Right lung (tissue), 5 donors: Measurements from ENCODE around the gene CXXC5. TPM values are rescaled to one million over a fixed set of nuclear protein-coding genes. Genes with fewer than 3 reads are reported as not detected.

Experiments used
- DNase-seq, 2 donors: peaks; one replicate each; pipeline ENCODE4 v3.0.0-alpha.2; 2013
- polyA plus RNA-seq, 5 donors: library from polyadenylated mRNA; unstranded; fragments of 120-200 nt; gene quantifications; one replicate each; pipeline versions ENCODE4 v1.2.1 to v1.2.3, GENCODE V29; 2013; ENCODE audit warnings: inconsistent platforms in 1 of 5, low replicate concordance in 1 of 5; ENCODE audit not compliant: insufficient read length in 5 of 5, insufficient read depth in 1 of 5

The CXXC5 gene
- polyA plus RNA-seq, 5 donors = 35.7 to 48.0 (median 40.1) TPM

DNA sequence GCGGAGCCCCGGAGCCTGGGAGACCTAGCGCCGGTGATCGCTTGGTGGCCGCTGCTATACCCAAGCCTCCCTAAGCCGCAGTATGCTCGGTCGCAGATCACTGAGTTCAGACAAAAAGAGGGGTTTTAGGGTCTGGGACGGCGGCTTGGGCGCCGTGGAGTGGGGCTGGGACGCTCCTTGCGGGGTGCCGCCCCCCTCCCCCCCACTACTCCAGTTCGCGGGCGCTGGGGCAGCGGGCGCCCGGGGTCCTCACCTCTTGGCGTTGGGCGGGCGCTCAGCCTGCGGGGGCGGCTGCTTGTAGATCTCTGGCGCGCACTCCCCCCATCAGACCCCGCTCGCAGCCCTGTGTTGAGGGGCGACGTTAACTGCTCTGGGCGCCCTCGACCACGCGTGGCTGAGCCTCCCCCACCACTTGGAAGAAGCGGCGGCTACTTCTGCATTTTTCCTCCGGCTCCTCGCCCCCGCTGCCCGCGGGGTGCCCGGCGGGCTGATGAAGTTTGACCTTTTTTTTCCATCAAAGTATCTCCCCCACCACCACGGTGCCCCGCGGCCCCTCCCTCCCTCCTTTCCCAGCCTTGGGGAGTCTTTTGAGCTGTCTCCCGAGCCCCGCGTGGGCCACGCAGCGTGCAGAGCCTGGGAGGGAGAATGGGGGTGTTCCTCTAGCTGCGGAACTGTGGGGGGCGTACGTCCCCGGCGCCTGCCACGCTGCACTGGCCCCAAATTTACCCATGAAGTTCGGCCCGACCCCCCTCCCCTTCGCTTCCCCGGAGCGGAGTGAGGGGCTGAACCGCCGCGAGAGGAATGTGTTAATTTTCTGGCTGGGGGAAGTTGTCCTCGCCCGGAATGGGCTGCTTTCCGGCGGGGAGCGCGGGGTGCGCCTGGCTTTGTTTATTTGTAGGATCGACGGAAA, 1.2 kb downstream of the CXXC5 start:
- no peak for DNase-seq

DNA sequence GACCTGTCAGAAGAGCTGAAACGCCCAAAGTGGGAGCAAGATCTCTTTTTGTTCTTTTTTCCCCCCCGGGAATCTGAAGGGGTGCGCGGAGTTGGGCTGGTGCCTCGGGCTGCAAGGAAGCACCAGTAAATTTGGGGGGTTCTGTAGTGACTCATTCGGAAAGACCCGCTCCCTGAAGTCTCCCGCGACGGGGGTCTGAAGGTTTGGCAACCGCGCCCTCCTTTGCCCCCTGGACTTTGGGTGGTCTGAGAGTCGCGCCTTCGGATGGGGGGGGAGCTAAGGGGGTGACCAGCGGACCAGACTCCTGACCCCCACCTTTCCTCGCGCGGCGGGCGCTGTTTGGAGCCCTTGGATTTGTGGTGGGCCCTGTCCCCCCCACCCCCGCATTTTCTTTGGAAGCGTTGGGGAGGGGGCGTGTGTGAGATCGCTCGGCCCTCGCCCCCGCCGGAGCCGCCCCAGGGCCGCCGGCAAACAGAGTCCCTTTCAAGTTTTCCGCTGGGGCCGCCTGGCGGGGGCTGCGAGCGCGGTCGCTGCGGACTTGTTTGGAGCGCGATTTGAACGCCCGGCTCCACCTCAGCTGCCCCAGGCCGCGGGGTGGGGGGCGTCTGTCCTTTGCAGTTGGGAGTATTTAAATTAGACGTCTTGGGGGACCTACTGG, 2.0 kb downstream of the CXXC5 start:
- DNase-seq = no peak

DNA sequence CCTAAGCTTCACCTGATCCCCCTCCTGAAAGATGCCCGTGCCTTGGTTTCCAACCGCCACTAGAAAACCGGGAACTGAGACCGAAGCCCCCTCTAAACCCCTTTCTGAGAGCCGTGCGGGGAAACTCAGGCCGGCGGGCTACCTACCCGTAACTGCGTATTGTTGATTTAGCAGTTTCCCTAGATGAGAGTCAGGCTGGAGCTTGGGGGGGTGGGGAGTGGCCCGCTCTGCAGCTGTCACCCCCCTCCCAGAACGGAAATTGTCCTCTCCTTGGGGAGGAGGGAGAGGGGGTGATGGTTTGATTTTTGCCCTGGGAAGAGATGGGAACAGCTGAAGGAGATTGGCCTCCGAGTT, 2.5 kb downstream of the CXXC5 start:
- no peak for DNase-seq

DNA sequence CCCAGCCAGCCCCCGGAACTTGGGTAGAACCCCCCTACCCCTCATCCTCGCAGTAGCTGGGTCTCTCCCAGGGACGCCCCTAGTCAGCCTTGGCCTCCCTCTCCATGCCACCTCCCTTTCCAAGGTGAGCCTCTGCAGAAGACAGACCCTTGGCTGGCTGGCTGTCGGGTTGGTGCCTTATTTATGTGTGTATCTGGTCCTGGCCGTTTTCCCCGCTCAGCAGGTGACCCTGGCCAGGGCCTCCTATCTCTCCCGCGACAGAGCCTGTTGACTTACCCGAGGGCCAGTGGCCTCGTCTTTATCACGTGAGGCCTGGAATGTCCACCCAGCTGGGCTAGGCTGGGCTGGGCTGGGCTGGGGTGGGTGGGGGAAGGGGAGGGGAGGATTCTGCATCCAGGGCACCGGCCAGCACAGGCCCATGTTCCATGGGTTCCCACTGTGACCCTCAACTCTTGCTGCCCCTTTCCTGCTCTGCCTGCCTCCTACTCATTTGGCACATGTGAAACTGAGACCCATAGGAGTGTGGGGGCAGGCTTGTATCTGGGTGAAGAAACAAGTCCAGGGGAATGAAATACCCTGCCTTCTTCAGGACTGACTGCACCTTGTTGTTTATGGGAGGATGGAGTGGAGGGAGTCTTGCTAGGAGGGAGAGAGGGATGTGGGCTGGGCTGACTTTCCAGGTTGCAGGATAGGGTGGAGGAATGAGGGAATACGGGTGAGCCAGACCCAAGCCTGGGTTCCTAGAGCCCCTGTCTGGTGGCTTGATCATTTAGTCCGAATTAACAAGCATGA, 3.1 kb downstream of the CXXC5 start:
- DNase-seq = no peak

GRCh38 chr5:139651853-139652787, 4.0 kb downstream of the CXXC5 start:
- no peak for DNase-seq

- DNase-seq = no peak
Observed at GRCh38 chr5:139652788-139653241, 4.7 kb downstream of the CXXC5 start.

DNA sequence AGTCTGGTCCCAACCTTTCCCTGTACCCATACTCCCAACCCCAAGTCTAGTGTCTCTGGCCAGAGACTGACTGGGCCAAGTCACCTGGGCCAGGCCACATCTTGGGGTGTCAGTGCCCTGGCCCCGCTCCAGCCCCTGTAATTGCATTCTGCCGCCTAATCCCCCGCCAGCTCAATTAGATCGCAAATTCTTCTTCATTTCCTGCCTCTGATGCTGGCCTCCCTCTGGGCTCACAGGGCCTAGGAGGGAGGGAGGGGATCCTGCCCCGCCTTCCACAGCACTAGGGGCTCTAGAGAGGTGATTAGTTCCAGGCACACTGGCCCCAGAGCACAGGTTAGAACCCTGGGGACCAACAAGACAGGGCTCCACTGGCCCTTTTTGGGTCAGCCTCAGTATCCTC, 5.5 kb downstream of the CXXC5 start:
- DNase-seq = no peak

GRCh38 chr5:139654464-139654863, 6.3 kb downstream of the CXXC5 start:
- no peak for DNase-seq

DNA sequence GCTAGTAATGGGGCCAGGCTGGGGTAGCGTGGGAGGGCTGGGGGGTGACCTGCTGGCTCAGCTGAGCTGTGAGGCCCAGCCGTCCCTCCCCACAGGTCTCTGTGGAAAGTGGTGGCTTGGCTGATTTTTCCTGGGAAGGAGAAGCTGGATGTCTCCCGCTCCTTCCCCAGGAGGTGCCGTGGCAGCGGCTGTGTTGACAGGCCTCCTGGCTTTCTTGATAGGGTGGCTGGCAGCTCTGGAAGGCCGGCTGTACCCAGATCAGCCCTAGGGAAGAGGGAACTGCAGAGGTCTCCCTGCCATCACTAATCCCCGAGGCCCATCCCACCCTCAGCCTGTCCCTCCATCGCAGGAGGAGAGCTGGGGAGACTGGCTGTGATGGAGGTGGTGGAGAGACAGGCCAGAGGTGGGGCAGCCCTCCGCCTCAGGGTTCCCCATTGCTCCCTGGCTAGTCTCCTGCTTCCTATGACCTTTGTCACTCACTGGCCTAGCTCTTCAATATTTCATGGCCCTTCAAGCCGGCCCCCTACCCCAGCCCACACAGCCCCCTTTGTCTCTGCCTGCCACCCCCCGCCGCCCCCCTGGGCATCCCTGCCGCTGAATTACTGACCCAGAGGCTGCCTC, 6.8 kb downstream of the CXXC5 start:
- no peak for DNase-seq

DNA sequence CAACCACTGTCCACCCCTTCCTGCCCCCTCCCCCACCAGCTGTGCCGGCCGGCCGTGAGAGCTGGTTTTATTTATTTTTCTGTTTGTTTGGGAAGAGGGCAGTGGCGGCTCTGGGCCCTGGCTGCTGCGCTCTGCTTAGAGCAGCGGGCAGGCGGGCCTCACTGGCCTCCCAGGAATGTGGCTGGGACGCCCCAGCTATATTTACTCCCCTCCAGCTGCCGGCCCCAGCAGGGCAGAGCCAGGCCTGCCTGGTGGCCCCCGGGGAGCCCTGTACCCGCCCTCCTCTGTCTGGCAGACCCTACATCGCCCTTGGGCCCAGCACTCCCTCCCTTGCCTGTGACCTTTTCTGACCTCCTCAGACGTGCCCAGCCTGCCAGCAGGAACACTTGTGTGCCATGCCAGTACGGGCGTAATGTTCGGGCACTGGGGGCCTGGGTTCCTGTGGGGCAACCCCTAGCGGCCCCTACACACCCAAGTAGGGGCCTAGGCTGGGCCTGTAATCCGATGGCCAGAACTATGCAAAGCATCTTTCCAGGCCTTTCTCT, 7.7 kb downstream of the CXXC5 start:
- DNase-seq = peak in 1 of 2 donors; percentile 60

- DNase-seq = no peak
Observed at GRCh38 chr5:139657363-139658321, 9.5 kb downstream of the CXXC5 start.

GRCh38 chr5:139658501-139658927, 10.4 kb downstream of the CXXC5 start:
- DNase-seq = no peak

DNA sequence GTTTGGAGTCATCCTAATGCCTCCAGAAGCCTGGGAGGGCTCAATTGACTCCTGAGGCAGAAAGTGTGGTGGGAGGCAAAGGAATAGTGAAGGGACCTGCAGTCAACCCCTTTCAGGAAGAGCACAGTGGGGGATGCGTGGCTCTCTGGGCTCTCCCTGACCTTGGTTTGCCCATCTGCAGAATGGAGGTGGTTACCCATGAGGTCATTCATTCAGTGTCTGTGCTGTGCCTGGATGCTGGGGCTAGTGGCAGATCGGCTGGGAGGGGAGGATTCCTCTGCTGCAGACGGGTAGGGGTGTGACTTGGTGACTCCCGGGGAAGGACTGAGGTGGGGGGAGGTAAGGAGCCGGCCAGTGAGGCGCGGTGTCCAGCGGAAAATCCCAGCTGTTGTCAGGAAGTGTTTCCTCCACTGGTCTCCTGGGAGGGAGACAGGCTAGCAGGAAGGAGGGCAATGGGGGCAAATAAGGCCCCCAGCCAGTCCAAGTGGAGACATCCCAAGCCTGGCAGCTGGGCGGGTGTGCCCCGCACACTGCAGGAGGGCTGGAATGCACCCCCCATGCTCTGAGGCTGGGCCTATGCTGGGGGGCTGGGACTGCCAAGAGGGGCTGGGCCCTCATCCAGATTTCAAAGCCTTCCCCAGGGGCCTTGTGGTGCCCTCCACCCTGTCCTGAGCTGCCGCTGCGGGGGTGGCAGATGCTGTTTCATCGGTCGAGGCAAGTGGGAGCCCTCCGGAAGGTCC, 10.9 kb downstream of the CXXC5 start:
- DNase-seq = no peak

- no peak for DNase-seq
Observed at GRCh38 chr5:139659695-139660101, 11.5 kb downstream of the CXXC5 start.

DNA sequence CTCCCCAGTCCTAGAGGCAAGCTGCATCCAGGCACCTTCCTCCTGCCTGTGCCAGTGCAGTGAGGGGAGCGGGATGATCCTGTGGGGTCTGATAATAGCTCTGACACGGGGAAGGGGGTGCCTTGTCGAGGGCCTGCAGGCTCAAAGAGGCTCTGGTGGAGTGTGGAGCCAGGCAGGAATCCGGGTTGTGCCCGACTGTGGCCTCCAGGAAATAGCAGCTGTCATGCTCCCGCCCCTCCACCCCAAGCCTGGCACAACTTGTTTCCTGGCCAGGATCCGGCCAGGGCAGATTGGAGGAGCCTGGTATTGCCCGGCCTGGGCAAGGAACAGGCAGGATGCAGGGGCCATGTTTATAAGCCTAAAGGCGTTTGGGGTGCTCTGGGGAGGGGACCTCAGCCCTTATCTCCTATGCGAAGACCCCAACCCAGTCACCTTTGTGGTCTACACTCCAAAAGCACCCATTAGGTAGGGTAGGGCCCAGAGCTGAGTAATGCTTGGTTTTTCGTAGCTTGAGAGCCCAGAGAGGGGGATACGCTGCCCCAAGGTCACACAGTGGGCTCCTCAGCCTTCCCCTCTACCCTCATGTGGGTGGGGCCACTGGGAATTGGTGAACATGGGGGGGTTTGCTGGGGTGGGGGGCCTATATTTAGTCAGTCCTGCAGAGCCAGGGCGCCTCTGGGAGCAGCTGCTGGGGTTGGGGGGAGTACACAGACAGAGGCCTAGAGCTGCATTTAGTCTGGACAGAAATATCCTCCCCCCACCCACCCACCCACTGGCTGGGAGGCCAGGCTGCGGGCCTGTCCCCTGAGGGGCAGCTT, 12.2 kb downstream of the CXXC5 start:
- no peak for DNase-seq

GRCh38 chr5:139660923-139661814, 13.0 kb downstream of the CXXC5 start:
- DNase-seq = no peak
